ENCODE data around the gene PARG.
A peak's percentile ranks its signal among the peaks of the same experiment; 100 is the strongest.
"Not testable (repeated sequence)": the region's sequence is repeated elsewhere in the genome, so short reads cannot be mapped to it uniquely, and the experiment has no call there.

Gene PARG

DNA sequence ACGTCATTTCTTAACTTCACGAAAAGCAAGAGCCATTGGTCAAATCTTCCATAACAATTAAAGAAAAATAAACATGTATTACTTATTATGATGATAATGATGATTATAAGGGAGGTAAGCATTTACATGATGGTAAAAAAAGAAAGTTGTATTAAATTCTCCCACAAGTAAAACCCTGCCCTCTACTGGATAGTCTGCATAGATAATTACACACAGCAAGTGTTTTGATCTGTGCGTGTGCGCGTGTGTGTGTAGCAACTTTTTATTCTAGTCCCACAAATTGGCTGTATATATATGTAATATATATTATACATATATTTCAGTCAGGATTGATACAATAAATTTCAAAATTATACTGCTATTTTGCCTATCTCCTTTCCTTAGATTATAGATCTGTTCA, 51.8 kb downstream of the PARG start:
- not testable (repeated sequence) for H3K9ac ChIP-seq (ENCODE audit: low read length); H3K79me2 ChIP-seq (ENCODE audit: low read length); H2AFZ ChIP-seq (ENCODE audit: low read length); H3K27me3 ChIP-seq (replicated peaks; ENCODE audit: insufficient read depth, low read length); H3K4me1 ChIP-seq (ENCODE audit: low read length); H4K20me1 ChIP-seq (ENCODE audit: insufficient read depth, low read length); H3K4me3 ChIP-seq (ENCODE audit: low read length); H3K9me2 ChIP-seq (replicated peaks; ENCODE audit: insufficient read depth, low read length); H3F3A ChIP-seq (ENCODE audit: insufficient read depth, low read length); H3K4me2 ChIP-seq (ENCODE audit: low read depth, low read length); H3K27ac ChIP-seq (ENCODE audit: low read length); H3K9me3 ChIP-seq (replicated peaks; ENCODE audit: insufficient read depth, low read length); H3K36me3 ChIP-seq (replicated peaks; ENCODE audit: insufficient read depth, low read length); DNase-seq

DNA sequence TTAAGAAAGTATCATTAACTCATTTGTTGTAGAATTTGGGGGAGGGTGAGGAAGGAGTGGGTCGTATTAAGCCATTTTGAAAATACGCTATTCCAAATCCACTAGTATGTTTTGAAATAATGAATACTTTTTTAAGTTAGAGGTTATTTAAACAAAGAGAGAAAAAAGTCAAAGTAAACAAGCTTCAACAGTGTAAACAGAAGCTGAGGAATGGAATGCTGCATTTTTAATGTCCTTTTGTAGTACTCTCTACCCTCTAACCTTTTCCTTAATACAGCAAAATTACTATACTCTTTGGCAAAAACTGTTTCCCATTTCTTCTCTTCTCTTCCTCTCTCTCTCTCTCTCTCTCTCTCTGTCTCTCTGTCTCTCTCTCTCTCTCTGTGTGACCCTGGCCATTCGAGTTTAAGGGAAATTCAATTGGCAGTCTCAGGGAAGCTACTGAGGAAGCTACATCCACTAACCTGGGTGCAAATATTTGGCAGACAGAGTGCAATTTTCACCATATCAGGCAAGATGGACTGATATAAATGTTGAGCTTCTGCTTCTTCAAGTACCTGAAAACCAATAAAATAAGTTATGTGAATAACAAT, 57.0 kb downstream of the PARG start:
- not testable (repeated sequence) for H3K79me2 ChIP-seq (ENCODE audit: low read length); H3K36me3 ChIP-seq (replicated peaks; ENCODE audit: insufficient read depth, low read length); DNase-seq; H3K4me1 ChIP-seq (ENCODE audit: low read length); H3K27ac ChIP-seq (ENCODE audit: low read length); H3K27me3 ChIP-seq (replicated peaks; ENCODE audit: insufficient read depth, low read length); H3K9me2 ChIP-seq (replicated peaks; ENCODE audit: insufficient read depth, low read length); H2AFZ ChIP-seq (ENCODE audit: low read length); H3F3A ChIP-seq (ENCODE audit: insufficient read depth, low read length); H3K4me3 ChIP-seq (ENCODE audit: low read length); H3K4me2 ChIP-seq (ENCODE audit: low read depth, low read length); H4K20me1 ChIP-seq (ENCODE audit: insufficient read depth, low read length); H3K9me3 ChIP-seq (replicated peaks; ENCODE audit: insufficient read depth, low read length); H3K9ac ChIP-seq (ENCODE audit: low read length)

- H3K4me3 ChIP-seq (ENCODE audit: low read length); H3K4me2 ChIP-seq (ENCODE audit: low read depth, low read length); H3K36me3 ChIP-seq (replicated peaks; ENCODE audit: insufficient read depth, low read length); H4K20me1 ChIP-seq (ENCODE audit: insufficient read depth, low read length); DNase-seq; H3K4me1 ChIP-seq (ENCODE audit: low read length); H3K9ac ChIP-seq (ENCODE audit: low read length); H2AFZ ChIP-seq (ENCODE audit: low read length); H3K79me2 ChIP-seq (ENCODE audit: low read length); H3K9me3 ChIP-seq (replicated peaks; ENCODE audit: insufficient read depth, low read length); H3K9me2 ChIP-seq (replicated peaks; ENCODE audit: insufficient read depth, low read length); H3K27me3 ChIP-seq (replicated peaks; ENCODE audit: insufficient read depth, low read length); H3F3A ChIP-seq (ENCODE audit: insufficient read depth, low read length); H3K27ac ChIP-seq (ENCODE audit: low read length): not testable (repeated sequence)
Observed at GRCh38 chr10:49883852-49884251, 58.0 kb downstream of the PARG start.

- not testable (repeated sequence) for H3K27me3 ChIP-seq (replicated peaks; ENCODE audit: insufficient read depth, low read length); H3K9ac ChIP-seq (ENCODE audit: low read length); H3K79me2 ChIP-seq (ENCODE audit: low read length); H3F3A ChIP-seq (ENCODE audit: insufficient read depth, low read length); H3K4me2 ChIP-seq (ENCODE audit: low read depth, low read length); DNase-seq; H3K4me3 ChIP-seq (ENCODE audit: low read length); H2AFZ ChIP-seq (ENCODE audit: low read length); H3K4me1 ChIP-seq (ENCODE audit: low read length); H4K20me1 ChIP-seq (ENCODE audit: insufficient read depth, low read length); H3K9me2 ChIP-seq (replicated peaks; ENCODE audit: insufficient read depth, low read length); H3K27ac ChIP-seq (ENCODE audit: low read length); H3K36me3 ChIP-seq (replicated peaks; ENCODE audit: insufficient read depth, low read length); H3K9me3 ChIP-seq (replicated peaks; ENCODE audit: insufficient read depth, low read length)
Observed at GRCh38 chr10:49882327-49882726, 59.5 kb downstream of the PARG start.

GRCh38 chr10:49872740-49873139, 69.1 kb downstream of the PARG start:
- not testable (repeated sequence) for H2AFZ ChIP-seq (ENCODE audit: low read length); H3K36me3 ChIP-seq (replicated peaks; ENCODE audit: insufficient read depth, low read length); H3K4me3 ChIP-seq (ENCODE audit: low read length); H3K4me1 ChIP-seq (ENCODE audit: low read length); H3K9me3 ChIP-seq (replicated peaks; ENCODE audit: insufficient read depth, low read length); H3F3A ChIP-seq (ENCODE audit: insufficient read depth, low read length); H3K27me3 ChIP-seq (replicated peaks; ENCODE audit: insufficient read depth, low read length); DNase-seq; H3K9ac ChIP-seq (ENCODE audit: low read length); H3K79me2 ChIP-seq (ENCODE audit: low read length); H3K4me2 ChIP-seq (ENCODE audit: low read depth, low read length); H4K20me1 ChIP-seq (ENCODE audit: insufficient read depth, low read length); H3K27ac ChIP-seq (ENCODE audit: low read length); H3K9me2 ChIP-seq (replicated peaks; ENCODE audit: insufficient read depth, low read length)

DNA sequence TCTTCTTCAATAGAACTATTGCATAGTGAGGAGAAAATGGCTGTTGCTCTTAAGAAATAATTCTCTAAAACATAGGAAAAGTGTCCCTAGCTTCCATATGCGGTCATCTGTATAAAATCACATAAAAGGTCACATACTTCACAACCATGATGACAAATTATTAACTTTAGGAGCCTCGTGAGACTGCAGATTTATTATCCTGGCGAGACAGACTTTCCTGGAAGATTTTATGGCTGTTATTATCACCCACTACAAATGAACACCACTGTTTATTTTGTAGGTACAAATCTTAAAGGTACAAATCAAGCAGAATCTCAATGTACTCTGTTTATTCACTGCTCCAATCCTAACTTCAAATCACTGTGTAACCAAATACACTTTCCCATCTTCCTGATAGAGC, 70.4 kb downstream of the PARG start:
- not testable (repeated sequence) for H3K4me1 ChIP-seq (ENCODE audit: low read length); H2AFZ ChIP-seq (ENCODE audit: low read length); H3K79me2 ChIP-seq (ENCODE audit: low read length); H3K27ac ChIP-seq (ENCODE audit: low read length); H3K9me2 ChIP-seq (replicated peaks; ENCODE audit: insufficient read depth, low read length); DNase-seq; H3K4me2 ChIP-seq (ENCODE audit: low read depth, low read length); H3K36me3 ChIP-seq (replicated peaks; ENCODE audit: insufficient read depth, low read length); H4K20me1 ChIP-seq (ENCODE audit: insufficient read depth, low read length); H3K9me3 ChIP-seq (replicated peaks; ENCODE audit: insufficient read depth, low read length); H3K4me3 ChIP-seq (ENCODE audit: low read length); H3K27me3 ChIP-seq (replicated peaks; ENCODE audit: insufficient read depth, low read length); H3K9ac ChIP-seq (ENCODE audit: low read length); H3F3A ChIP-seq (ENCODE audit: insufficient read depth, low read length)

DNA sequence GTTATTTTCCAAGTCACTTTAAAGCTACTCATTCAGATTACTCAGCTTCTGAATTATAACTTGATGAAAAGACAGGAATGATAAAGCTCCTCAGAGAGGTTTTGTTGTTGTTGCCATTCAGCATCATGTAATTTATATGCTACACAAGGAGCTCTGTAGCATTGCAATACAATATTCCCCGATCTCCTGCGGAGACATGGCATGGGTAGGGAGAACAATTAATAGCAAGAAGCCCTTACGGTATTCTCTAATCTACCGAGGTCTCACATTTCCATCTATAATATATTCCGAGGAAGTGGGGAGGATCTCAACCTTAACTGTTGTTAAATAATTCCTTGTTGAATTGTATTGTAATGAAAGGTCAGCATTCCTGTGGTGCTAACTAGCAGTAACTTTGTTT, 81.9 kb downstream of the PARG start:
- peak; percentile 2 for DNase-seq
- H3K9me3 ChIP-seq (replicated peaks; ENCODE audit: insufficient read depth, low read length); H4K20me1 ChIP-seq (ENCODE audit: insufficient read depth, low read length); H3K9me2 ChIP-seq (replicated peaks; ENCODE audit: insufficient read depth, low read length); H3K27ac ChIP-seq (ENCODE audit: low read length); H3K9ac ChIP-seq (ENCODE audit: low read length); H3K4me3 ChIP-seq (ENCODE audit: low read length); H3K79me2 ChIP-seq (ENCODE audit: low read length); H3K27me3 ChIP-seq (replicated peaks; ENCODE audit: insufficient read depth, low read length); H3K4me2 ChIP-seq (ENCODE audit: low read depth, low read length); H2AFZ ChIP-seq (ENCODE audit: low read length); H3F3A ChIP-seq (ENCODE audit: insufficient read depth, low read length); H3K36me3 ChIP-seq (replicated peaks; ENCODE audit: insufficient read depth, low read length); H3K4me1 ChIP-seq (ENCODE audit: low read length): not testable (repeated sequence)

DNA sequence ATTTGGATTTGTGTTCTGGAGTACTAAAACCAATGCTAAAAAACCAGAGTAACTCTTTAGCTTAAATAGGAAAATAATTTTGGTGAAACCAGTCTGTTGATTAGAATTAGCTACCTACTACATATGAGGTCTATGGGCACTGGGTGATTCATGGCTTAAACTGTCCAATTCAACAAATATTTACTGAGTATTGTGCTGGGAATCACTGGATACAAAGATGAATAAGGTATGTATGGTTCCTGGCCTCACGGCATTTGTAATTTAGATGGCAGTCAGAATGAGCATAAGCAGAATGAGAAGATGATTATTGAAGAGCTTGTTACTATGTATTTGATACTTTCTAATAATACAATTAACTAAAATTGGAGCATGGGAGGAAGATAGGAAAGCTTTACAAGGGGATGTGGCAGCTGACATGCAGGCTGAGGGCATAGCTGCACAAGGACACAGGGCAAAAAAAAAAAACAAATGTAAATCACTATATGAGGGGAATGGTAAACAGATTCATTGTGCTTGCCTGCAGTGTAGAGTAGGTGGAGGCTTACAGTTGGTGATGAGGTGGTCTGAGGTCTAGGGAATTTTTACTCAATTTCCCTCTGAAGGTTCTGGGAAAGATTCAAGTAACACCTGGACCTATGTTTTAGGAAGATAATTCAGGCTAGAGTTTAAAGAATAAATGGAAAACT, 83.0 kb downstream of the PARG start:
- not testable (repeated sequence) for H3K4me2 ChIP-seq (ENCODE audit: low read depth, low read length); H3K9ac ChIP-seq (ENCODE audit: low read length); H3K4me1 ChIP-seq (ENCODE audit: low read length); H3K27me3 ChIP-seq (replicated peaks; ENCODE audit: insufficient read depth, low read length); H3K36me3 ChIP-seq (replicated peaks; ENCODE audit: insufficient read depth, low read length); H3K9me2 ChIP-seq (replicated peaks; ENCODE audit: insufficient read depth, low read length); H2AFZ ChIP-seq (ENCODE audit: low read length); H3K79me2 ChIP-seq (ENCODE audit: low read length); H3K27ac ChIP-seq (ENCODE audit: low read length); H4K20me1 ChIP-seq (ENCODE audit: insufficient read depth, low read length); H3K9me3 ChIP-seq (replicated peaks; ENCODE audit: insufficient read depth, low read length); H3F3A ChIP-seq (ENCODE audit: insufficient read depth, low read length); H3K4me3 ChIP-seq (ENCODE audit: low read length); DNase-seq

Measured in MM.1S (cell line).